GM13976 (cell line): ENCODE data around the gene THEMIS2.

Source experiments
- DNase-seq: peaks from one replicate; pipeline ENCODE4 v3.0.0; 2012; ENCODE audit warnings: low spot score
- in situ Hi-C: fragments of 300-500 bp; cut with MboI; formaldehyde crosslinking; loops from one replicate; pipeline ENCODE4 v1.12.0; 2022; ENCODE audit warnings: low sequenced_read_pairs, mixed read lengths, inconsistent platforms; ENCODE audit not compliant: unreplicated experiment
- TF ChIP-seq, protein P1 (sequence below): IDR thresholded peaks from 2 replicates; pipeline ENCODE4 v1.5.1; 2012; ENCODE audit warnings: borderline replicate concordance, mild to moderate bottlenecking; ENCODE audit not compliant: insufficient read depth; ENCODE audit errors: extremely low read depth, missing control alignments, control extremely low read depth

The THEMIS2 gene

DNA sequence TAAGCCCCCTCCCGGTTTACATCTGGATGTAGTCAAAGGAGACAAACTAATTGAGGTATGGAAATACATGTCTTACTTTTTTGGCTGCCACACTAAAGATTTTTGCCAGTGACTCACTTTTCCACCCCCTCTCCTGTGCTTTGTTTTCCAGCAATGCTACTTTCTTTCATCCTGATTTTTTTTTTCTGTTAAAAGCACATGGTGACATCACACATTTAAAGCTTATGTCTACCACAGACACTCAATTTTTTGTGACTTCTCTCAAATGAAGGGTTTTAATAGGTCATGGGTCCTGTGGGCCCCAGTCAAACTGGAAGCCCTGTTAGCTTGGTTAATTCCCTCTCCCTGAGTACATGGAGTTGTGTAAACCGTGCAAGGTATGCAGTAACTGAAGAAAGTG, 39.6 kb upstream of the THEMIS2 start:
- DNase-seq, result no peak
- TF ChIP-seq, protein P1, sequence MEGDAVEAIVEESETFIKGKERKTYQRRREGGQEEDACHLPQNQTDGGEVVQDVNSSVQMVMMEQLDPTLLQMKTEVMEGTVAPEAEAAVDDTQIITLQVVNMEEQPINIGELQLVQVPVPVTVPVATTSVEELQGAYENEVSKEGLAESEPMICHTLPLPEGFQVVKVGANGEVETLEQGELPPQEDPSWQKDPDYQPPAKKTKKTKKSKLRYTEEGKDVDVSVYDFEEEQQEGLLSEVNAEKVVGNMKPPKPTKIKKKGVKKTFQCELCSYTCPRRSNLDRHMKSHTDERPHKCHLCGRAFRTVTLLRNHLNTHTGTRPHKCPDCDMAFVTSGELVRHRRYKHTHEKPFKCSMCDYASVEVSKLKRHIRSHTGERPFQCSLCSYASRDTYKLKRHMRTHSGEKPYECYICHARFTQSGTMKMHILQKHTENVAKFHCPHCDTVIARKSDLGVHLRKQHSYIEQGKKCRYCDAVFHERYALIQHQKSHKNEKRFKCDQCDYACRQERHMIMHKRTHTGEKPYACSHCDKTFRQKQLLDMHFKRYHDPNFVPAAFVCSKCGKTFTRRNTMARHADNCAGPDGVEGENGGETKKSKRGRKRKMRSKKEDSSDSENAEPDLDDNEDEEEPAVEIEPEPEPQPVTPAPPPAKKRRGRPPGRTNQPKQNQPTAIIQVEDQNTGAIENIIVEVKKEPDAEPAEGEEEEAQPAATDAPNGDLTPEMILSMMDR, result no peak

DNA sequence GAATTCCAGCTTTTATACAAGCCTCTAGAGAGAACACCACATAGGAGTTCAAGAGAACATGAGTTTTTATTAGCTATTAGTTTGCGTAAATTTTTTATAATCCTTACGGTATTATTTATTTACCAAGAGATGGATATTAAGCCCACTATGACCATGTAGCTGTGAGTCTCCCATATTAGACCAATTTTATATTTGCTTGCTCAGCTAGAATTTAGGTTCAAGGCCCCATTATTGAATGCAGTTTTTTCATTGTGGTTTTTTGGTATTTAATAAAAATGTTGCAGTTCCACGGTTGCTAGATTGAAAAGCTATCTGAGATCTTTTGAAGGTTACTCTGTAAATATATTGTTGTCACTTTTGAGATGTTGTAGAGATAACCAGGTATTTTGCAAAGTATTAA, 38.9 kb upstream of the THEMIS2 start:
- in situ Hi-C loops, result no loop called here
- TF ChIP-seq, protein P1, result no peak
- no peak for DNase-seq

More for the DNA sequence above, 39.6 kb upstream of the THEMIS2 start:
- in situ Hi-C loops, result no loop called here

DNA sequence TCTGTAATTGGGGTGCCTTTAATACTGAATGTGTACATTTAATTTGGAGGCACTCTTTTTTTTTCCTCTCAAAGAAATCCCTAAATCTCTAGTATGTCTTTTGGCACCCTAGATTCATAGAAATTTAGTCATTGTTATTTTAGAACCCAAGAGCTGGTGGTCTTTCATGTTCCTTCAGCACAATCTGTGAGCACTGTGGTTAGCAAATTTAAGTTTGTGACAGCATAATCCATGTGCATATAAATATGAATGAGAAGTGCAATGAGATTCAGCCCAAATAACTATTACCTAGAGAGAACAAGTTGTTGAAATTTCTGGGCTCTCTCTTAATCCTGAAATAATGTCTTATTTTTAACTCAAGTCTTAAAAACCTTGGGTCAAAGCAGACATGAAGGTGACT, 37.3 kb upstream of the THEMIS2 start:
- in situ Hi-C loops, result no loop called here
- TF ChIP-seq, protein P1, result no peak
- no peak for DNase-seq

DNA sequence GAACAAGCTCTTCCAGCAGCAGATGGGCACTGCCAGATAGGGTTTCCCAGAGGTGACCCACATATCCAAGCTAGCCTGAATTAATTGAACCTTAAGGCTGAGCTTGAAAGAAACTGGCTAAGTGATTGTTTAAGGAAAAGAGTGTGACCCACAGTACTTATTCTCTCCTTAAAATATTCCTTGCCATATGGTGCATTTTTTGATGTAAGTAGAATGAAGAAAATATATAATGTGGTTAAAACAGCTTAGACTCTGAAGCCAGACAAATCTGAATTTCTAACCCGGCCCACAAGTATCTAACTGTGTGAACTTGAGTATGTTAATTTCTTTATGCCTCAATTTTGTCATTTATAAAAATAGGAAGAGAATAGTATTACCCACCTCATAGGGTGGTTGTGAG, 36.8 kb upstream of the THEMIS2 start:
- TF ChIP-seq, protein P1, result no peak
- no peak for DNase-seq
- in situ Hi-C loops, result no loop called here

DNA sequence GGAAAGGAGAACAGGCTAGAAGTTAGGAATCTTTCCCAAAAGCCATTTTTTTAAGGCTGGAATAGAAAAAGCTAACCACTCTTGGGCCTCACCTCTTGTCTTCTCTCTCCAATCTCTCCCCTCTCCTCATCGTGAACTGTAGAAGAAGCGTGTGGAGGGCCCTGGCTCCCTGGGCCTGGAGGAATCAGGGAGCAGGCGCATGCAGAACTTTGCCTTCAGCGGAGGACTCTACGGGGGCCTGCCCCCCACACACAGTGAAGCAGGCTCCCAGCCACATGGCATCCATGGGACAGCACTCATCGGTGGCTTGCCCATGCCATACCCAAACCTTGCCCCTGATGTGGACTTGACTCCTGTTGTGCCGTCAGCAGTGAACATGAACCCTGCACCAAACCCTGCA, 22.4 kb upstream of the THEMIS2 start:
- TF ChIP-seq, protein P1, result no peak
- in situ Hi-C loops, result loop anchor here (10.0 kb wide), 1 partner anchor 135 kb away; no protein-coding TSS in a partner anchor

DNA sequence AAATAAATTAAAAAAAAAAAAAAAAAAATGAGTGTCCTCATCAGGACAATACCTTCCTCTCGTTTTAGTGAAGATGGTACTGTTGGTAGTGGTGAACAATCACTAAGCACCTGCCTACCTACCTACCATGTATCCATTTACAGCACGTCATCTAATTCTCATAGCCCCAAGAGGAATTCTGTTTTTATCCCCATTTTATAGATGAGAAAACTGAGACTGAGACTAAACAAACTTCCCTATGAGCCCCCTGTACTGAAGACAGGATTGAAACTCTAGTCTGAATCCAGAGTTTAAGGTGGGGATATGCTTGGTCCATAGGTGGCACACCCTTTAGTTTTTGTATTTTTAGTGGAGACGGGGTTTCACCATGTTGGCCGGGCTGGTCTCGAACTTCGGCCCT, 17.3 kb upstream of the THEMIS2 start:
- TF ChIP-seq, protein P1, result no peak
- in situ Hi-C loops, result loop anchor here (10.0 kb wide), 1 partner anchor 130 kb away; no protein-coding TSS in a partner anchor
- no peak for DNase-seq

More for the DNA sequence above, 22.4 kb upstream of the THEMIS2 start:
- no peak for DNase-seq
